HG02642 (cell line): ENCODE measurements around the gene MMP23B.
"Not testable (repeated sequence)": the region's sequence is repeated elsewhere in the genome, so short reads cannot be mapped to it uniquely, and the experiment has no call there.

Source experiments
- ATAC-seq: cut with Tn5 transposase; IDR thresholded peaks from one replicate; pipeline ENCODE4 v1.9.1; 2021; ENCODE audit warnings: mild to moderate bottlenecking; ENCODE audit not compliant: unreplicated experiment, poor library complexity

MMP23B gene

GRCh38 chr1:1629430-1630190 is 2.4 kb upstream of the MMP23B start:
- no peak for ATAC-seq

DNA sequence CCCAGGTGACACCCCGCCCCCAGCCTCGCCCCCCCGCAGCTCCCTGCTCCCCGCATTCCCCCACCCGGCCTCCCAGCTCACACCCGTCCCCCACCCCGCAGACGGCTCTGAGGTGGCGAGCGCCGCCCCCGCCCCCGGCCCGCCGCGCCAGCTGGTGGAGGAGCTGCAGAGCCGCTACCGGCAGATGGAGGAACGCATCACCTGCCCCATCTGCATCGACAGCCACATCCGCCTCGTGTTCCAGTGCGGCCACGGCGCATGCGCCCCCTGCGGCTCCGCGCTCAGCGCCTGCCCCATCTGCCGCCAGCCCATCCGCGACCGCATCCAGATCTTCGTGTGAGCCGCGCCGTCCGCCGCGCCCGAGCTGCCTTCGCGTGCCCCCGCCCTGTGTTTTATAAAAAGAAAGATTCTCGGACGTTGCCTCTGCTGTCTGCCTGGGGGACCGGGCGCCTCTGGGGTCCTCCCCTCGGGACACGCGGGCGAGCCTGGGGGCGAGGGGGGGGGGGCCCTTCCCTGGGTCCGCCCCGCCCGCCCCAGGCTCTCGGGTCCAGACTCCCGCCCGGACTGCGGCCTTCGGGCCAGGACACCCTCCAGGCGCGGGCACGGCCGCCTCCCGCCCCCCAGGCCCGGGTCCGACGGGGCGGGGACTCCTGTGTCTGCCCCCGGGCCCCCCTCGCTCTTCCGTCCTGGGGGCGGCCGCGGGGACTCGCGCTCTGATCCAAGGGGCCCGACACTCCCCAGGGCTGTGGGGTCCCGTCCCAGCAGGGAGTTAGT is 1.6 kb upstream of the MMP23B start:
- ATAC-seq, result peak; percentile 56

- ATAC-seq, result no peak
Measured at GRCh38 chr1:1630965-1631781, 800 bp upstream of the MMP23B start.

- ATAC-seq, result not testable (repeated sequence)
Measured at GRCh38 chr1:1633409-1633808, 1.4 kb downstream of the MMP23B start.

DNA sequence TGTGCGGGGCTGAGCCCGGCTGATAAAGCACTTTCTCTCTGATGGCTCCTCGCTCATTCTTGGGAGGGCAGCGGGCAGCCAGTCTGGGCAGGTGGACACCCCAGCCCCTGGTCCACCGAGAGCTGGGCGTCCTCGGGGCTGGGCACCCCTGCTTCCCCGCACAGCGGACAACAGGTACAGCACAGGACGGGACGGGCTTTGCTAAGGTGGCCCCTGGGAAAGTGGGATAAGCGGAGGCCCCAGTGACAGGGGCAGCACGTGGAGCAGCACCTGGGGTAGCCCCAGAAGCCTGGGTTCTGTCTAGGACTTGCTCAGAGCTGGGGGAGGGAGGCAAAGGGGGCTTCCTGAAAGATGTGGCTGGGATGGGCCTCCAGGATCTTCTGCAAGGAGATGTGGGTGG is 2.6 kb downstream of the MMP23B start:
- not testable (repeated sequence) for ATAC-seq

- not testable (repeated sequence) for ATAC-seq
Measured at GRCh38 chr1:1636621-1637478, 4.9 kb downstream of the MMP23B start.

GRCh38 chr1:1637479-1637875 is 5.5 kb downstream of the MMP23B start:
- not testable (repeated sequence) for ATAC-seq

- ATAC-seq, result not testable (repeated sequence)
Measured at GRCh38 chr1:1638528-1638927, 6.6 kb downstream of the MMP23B start.

- not testable (repeated sequence) for ATAC-seq
Measured at GRCh38 chr1:1639368-1639767, 7.4 kb downstream of the MMP23B start.

- ATAC-seq, result not testable (repeated sequence)
Measured at GRCh38 chr1:1640081-1640480, 8.1 kb downstream of the MMP23B start.

GRCh38 chr1:1640711-1641461 is 8.9 kb downstream of the MMP23B start:
- ATAC-seq, result not testable (repeated sequence)

GRCh38 chr1:1646326-1646725 is 14.4 kb downstream of the MMP23B start:
- not testable (repeated sequence) for ATAC-seq

DNA sequence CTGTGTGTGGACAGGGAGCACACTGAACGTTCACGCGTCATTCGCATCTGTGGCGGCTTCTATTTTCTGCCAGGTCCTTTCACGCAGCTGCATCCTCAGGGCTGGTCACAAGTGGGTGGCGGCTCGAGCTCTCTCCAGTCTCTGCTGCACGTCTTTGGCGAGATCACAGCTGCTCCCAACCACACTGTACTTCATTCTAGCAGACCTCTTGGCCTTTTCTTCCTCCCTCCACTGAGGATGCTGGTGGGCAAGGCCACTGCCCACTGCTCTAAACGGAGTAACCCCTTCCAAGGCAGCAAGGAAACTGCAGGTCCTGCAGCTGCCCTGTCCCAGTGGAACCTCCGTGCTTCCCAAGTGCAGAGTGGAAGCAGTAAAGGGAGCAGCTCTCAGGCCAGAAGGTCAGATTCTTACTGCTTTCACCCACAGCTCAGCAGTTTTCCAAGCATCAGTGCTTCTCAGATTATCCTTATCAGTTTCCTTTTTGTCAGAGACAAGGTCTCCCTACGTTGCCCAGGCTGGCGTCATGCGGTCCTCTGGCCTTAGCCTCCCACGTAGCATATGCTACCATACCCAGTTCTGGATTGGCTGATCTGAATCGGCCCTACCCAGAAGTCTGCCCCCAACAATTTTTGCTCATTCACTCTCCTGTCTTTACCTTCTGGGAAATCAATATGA is 15.7 kb downstream of the MMP23B start:
- not testable (repeated sequence) for ATAC-seq

- not testable (repeated sequence) for ATAC-seq
Measured at GRCh38 chr1:1648265-1648664, 16.3 kb downstream of the MMP23B start.

DNA sequence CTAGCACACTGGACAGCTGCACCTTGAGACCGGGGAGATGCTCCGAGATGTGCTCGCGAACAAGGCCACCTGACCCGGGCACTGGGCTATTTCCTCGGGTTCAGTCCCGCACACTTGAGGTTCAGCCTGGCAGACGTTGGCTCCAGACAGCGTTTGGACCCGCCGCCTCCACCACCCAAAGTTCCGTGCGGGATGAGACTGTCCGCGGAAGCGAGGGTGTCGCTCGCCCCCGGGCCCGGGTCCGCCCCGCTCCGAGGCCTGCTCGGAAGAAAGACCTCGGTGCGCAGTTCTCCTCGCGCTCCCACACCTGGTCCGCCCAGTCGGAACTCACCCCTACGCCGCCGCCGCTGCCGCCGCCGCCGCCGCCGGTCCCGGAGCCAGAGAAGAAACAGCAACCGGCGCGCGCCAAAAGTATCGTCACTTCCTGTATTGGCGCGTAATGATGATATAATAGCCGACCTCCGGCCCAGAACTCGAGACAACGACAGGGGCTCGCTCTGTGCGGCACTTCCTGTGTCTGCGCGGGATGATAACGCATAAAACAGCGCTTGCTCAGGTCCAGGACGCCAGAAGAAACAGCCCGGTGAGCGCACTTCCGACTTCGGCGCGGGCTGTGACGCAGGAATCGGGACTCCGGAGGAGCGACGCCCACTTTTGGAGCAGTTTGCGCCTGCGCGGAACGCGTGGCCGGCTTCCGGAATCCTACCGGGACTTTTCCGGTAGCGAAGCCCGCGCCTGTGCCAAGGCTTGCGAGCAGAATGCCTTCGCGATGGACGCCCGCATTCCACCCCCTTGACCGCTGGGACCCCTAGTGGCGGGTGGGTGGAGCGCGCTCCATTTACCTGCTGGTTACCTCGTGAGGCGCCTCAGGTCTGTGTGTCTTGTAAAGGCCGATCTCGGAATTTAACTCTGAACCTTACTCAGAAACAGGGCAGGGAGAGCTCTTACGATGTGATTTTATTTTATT is 26.9 kb downstream of the MMP23B start, which contains the start of gene CDK11B:
Gene CDK11B (minus strand): TSS at position 422 of the 967 bp plus-strand sequence. CDS start 1,519 bp downstream, outside the sequence.
- ATAC-seq, result peak; percentile 86

GRCh38 chr1:1662392-1662791 is 30.4 kb downstream of the MMP23B start:
- ATAC-seq, result not testable (repeated sequence)
